Activated CD4-positive, alpha-beta T cell treated with anti-CD3 and anti-CD28 coated beads, Interleukin-2, amount 50 U/mL, for 1 hour (primary cell): ENCODE measurements around the gene IP6K3.

Source experiments
- DNase-seq: peaks from one replicate; pipeline ENCODE4 v3.0.0-alpha.2; 2020

Gene IP6K3

GRCh38 chr6:33700391-33701050 lies 46.2 kb downstream of the IP6K3 start:
- peak; percentile 79 for DNase-seq

GRCh38 chr6:33699739-33700138 lies 47.0 kb downstream of the IP6K3 start:
- DNase-seq, result no peak

- DNase-seq, result no peak
Measured at GRCh38 chr6:33699131-33699530, 47.6 kb downstream of the IP6K3 start.

- no peak for DNase-seq
Measured at GRCh38 chr6:33698494-33698893, 48.2 kb downstream of the IP6K3 start.

GRCh38 chr6:33697845-33698244 lies 48.9 kb downstream of the IP6K3 start:
- DNase-seq, result no peak

- DNase-seq, result peak; percentile 28
Measured at GRCh38 chr6:33696548-33697518, 49.9 kb downstream of the IP6K3 start.

GRCh38 chr6:33696076-33696475 lies 50.6 kb downstream of the IP6K3 start:
- no peak for DNase-seq

- DNase-seq, result no peak
Measured at GRCh38 chr6:33695451-33695887, 51.2 kb downstream of the IP6K3 start.

GRCh38 chr6:33694977-33695376 lies 51.7 kb downstream of the IP6K3 start:
- no peak for DNase-seq

GRCh38 chr6:33694401-33694931 lies 52.2 kb downstream of the IP6K3 start:
- DNase-seq, result peak; percentile 69

GRCh38 chr6:33693186-33694105 lies 53.3 kb downstream of the IP6K3 start:
- no peak for DNase-seq

- peak; percentile 60 for DNase-seq
Measured at GRCh38 chr6:33692760-33693158, 53.9 kb downstream of the IP6K3 start.

- DNase-seq, result no peak
Measured at GRCh38 chr6:33692078-33692759, 54.5 kb downstream of the IP6K3 start.

GRCh38 chr6:33691456-33692077 lies 55.1 kb downstream of the IP6K3 start:
- DNase-seq, result no peak

- no peak for DNase-seq
Measured at GRCh38 chr6:33690766-33691165, 55.9 kb downstream of the IP6K3 start.

GRCh38 chr6:33689879-33690278 lies 56.8 kb downstream of the IP6K3 start:
- DNase-seq, result no peak

- DNase-seq, result no peak
Measured at GRCh38 chr6:33689148-33689494, 57.6 kb downstream of the IP6K3 start.

- no peak for DNase-seq
Measured at GRCh38 chr6:33688451-33689147, 58.1 kb downstream of the IP6K3 start.

- no peak for DNase-seq
Measured at GRCh38 chr6:33688006-33688405, 58.7 kb downstream of the IP6K3 start.

GRCh38 chr6:33686981-33687975 lies 59.4 kb downstream of the IP6K3 start:
- no peak for DNase-seq
